HG03442 (cell line): ENCODE results near the gene SMPX.

Experiments used
- ATAC-seq: cut with Tn5 transposase; IDR thresholded peaks from one replicate; pipeline ENCODE4 v1.9.1; 2021; ENCODE audit warnings: mild to moderate bottlenecking, moderate library complexity; ENCODE audit not compliant: unreplicated experiment

The SMPX gene

GRCh38 chrX:21715825-21716224 is 42.1 kb downstream of the SMPX start:
- ATAC-seq = no peak

DNA sequence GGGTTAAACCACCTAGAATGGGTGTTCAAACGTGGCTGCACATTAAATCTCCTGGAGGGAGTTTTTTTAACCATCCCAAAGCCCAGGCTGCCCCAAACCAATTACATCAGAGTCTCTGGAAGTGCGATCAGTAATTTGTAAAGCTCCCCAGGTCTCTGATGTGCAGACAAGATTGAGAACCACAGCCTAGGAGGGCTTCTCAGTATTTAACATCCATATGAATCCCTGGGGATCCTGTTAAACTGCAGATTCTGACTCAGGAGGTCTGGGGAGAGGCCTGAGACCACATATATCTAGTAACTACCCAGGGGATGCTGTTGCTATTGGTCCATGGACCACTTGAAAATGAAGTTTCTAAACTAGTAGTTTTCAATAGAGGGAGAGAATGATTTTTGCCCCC is 42.6 kb downstream of the SMPX start:
- ATAC-seq = no peak

GRCh38 chrX:21711848-21712197 is 46.1 kb downstream of the SMPX start:
- ATAC-seq = no peak

DNA sequence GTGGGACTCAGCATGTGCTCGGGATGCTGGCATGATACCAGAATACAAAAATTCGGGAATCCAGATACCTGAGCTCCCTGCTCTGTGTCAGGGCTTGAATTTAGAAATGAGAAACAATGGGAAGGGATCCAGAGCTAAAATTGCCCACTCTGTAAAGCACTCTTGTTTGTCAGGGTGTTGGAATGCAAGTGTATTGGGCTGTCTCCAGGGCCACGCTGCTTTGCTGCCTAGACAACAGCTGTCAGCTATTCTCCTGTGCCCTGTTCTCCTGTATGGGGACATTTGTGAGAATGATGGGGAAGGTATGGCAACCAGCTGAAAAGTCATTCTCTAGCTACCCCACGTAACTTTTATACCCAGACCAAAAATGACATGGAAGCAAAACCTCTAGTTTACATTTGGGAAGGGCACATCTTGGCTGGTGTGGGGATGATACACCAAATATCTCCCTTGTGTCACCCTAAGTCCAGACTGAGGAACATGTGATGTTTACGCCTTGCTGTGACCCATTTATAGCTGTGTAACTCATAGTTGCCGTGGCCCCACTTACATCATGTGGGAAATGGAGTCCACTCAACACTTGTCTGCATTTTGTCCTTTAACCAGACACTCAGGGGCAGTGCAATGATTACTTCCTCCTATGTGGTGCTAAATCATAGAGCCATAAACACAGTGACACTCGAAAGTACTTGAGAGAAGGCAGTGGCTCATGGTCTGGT is 46.6 kb downstream of the SMPX start:
- no peak for ATAC-seq

DNA sequence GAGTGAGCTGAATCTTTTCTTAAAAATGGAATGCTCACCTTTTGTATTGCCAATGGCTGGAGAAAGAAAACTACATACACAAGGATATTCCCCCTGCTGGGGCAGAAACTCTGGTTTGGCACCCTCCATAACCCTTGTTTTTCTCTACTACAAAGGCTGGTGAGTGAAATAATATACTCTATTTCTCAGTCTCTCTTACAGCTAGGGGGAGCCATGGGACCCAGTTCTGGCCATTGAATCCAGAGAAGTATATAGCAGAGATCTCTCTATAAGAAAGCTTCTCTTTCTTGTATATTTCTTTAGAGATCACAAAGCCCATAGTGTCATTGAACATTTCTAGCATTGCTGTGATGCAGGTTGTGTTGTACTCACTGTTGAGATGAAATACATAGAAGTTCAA is 49.8 kb downstream of the SMPX start:
- no peak for ATAC-seq

- ATAC-seq = no peak
Measured at GRCh38 chrX:21705225-21705624, 52.7 kb downstream of the SMPX start.

DNA sequence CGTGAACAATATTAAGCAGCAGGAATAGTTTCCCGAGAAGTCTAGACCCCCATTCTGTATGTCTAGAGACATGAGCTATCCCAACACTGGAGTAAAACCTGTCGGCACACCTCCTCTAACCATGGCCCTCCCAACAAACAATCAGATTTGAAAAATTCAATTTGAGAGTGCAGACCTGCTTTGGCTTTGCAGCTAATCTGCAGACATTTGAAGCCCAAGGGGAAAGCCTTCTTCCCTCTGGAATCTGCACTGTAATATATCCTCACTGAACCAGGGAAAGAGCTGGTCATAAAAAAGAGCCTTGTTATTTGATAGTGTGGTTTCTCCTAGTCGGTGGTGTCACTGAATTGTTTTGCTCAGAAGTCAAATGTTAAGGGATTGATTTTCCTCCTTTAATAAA is 55.2 kb downstream of the SMPX start:
- ATAC-seq = no peak

GRCh38 chrX:21700967-21701366 is 56.9 kb downstream of the SMPX start:
- ATAC-seq = no peak

DNA sequence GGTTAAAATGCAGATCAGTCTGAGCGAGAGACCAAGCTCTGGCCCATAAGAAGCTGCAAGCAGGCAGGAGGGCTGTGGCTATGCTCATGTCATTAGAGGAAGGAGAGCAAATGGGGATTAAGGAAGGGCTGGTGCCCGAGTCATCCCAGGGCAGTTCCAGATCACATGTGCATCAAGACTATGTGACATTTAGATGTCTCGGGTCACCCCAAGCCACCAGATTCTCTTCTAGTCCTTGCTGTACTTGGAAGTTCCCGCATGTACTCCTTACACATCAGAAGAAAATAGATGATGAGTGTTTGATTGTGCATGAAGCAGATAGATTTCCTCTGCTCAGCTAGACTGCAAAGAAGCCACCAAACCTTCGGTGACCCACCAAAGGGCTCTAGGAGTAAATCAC is 57.6 kb downstream of the SMPX start:
- ATAC-seq = no peak

DNA sequence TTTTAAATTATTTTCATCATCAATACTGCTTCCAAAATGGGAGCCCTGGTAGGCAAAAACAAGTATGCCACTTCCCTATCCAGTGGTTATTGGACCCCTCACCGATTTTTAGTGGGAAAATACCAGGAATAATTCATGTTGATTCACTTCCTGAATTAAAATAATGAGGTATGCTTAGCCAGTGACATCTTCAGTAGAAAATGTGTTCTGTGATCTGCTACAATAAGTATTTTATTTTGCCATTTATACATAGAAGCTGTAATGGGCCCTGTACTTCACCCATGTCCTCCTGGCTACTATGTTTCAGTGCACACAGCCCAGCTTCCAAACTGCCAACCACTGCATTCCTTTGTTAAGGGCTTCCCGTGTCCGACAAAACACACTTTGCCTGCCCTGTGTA is 58.8 kb downstream of the SMPX start:
- ATAC-seq = no peak

- no peak for ATAC-seq
Measured at GRCh38 chrX:21698272-21698671, 59.6 kb downstream of the SMPX start.

GRCh38 chrX:21691512-21692018 is 66.4 kb downstream of the SMPX start:
- no peak for ATAC-seq

DNA sequence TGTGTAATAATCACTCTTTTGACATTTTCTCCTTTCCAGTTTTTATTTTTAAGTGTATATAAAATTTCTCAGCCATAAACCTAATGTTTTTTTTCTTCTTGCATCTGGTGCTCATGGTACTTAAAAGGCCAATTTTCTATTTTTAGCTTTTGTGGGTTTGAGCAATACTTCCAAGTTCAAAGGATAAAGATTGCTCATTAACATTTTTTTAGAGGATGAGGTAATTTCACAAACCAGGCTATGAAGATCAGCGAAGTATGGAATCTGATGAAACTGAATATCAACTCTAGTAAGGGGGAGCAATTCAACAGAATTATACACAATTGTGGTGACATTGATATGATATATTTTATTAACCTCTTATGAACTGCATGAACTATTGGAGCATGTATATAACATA is 74.0 kb downstream of the SMPX start:
- ATAC-seq = no peak

- ATAC-seq = no peak
Measured at GRCh38 chrX:21678048-21678612, 79.8 kb downstream of the SMPX start.

DNA sequence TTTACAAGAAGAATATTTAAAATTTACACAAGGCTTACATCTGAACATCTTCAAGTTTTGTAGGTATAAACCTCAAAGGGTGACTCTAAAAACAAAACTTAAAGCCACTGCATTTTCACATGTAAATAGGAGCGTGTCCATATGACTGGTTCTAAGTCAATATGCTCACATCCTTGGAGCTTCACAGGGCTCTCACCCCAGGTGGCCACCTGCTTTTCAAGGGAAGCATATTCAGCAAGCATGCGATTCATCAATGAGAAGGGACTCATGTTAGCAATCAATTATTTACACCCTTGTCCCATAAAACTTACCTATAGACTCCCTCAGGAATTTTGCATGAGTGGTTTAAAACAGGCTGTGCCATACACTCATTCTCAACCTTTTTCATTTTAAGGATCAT is 82.0 kb downstream of the SMPX start:
- ATAC-seq = no peak

DNA sequence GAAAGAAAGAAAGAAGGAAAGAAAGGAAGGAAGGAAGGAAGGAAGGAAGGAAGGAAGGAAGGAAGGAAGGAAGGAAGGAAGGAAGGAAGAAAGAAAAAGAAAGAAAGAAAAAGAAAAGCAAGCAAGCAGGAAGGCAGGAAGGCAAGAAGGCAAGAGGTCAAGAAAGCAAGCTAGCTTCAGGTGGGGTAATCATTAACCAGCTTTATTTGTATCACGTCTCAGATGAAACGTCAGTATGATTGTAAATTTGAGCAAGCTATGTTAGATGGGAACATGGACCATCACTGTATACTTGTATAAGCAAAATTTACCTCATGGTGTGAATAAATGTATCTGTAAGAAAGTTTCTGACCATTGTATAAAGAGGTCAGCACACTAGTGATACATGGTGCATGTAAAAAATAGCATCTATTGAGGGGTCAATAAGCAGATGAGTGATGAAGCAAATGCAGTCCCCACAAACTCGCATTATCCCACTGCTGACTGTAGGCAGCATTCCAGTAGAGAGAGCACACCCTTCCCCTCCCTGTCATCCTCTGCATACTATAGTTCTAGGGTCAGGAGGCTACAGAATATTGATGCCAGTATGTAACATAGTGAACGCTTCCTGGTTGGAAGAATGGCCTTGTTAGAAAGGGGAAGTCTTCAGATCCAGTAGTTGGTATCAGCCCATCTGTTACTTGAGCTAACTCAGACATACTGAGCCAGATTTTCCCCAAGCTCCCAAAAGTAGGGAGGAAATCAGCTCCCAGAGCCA is 83.3 kb downstream of the SMPX start:
- ATAC-seq = no peak

DNA sequence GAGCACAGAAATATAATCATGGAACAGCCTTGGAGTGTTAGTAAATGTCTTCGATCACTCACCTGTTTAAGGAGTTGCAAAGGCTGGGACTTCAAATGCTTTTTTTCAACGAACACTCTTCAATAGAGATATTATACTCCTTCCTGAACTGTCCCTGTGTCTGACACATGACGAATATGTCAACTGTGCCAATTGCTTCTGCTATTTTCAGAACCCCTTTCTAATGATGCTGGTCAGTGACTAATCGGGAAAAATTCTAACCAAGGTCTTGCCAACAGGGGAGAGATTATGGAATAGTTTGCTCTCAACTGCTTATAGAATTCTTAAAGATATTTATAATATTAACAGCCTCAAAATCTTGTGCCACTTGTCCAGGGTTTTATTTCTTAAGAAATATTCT is 91.2 kb downstream of the SMPX start:
- no peak for ATAC-seq

DNA sequence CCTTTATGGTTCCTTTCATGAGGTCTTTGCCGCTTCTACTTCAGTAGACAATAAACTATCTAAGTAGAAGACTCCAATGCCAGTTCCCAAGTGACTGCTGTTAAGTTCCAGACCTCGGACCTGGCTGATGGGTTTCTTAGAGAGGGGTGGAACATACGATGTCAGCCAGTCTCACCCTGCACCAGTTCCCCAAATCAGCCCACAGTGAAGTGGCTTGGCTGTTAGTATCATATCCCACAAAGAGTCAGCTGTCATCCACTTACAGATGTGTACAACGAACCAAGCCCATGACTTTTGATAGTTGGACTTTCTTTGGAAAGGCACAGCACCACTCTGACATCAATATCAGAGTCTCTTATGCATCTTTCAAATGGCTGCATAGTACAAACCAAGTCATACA is 91.7 kb downstream of the SMPX start:
- no peak for ATAC-seq

- no peak for ATAC-seq
Measured at GRCh38 chrX:21662761-21663160, 95.2 kb downstream of the SMPX start.

DNA sequence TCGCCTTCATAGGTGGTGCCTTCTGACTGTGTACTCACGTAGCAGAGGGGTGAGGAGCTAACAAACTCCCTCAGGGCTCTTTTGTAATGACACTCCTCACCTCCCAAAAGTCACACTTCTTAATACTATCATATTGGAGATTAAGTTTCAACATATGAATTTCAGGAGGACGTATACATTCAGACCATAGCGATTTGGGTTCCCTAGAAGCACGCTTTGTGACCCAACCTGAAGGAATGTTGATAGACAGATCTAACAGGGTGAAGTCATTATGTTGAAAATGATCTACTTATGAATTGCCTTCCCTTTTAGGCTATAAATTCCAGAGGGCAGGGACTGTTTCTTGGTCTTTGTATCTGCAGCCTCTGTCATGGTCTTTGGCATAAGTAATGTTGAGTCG is 96.6 kb downstream of the SMPX start:
- ATAC-seq = no peak

DNA sequence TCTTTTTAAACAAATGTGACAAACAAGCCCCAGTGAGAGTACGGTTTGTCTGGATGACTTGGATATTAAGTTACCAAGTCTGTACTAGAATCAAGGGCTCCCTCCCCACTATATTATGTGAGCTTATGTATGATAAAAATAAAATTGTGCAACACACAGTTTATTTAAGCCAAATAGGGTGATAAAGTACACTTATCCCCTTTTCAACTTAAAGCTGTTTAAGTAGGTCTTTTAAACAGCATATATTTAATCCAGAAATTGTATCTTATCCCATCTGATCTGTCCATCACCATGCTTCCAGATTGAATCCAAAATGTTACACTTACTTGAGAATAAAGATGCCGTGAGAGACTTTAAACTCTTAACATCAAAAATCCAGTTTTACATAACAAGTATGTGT is 97.8 kb downstream of the SMPX start:
- no peak for ATAC-seq

DNA sequence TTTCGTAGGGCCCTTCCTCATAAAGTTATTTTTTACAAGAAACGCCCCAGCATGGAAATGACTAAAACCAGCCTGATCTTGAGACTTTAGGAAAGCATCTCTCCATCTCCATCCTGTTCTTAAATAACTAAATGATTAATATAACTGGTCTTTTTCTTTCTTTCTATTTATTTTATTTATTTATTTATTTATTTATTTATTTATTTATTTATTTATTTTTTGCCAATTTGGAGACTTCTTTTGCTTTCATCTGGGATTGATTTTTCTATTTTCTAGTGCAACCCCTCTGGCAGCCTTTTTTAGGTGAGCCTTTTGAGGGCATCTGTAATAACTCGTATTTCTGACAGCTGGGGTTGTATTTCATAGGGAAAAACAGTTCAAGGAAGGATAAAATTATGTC is 98.6 kb downstream of the SMPX start:
- ATAC-seq = no peak
